ENCODE data around the gene PPARA. TPM values are rescaled to one million over a fixed set of nuclear protein-coding genes. Genes with fewer than 3 reads are reported as not detected.

Gene PPARA
- total and polyA plus RNA-seq, 9 of the 15 experiments (the other 6 are each of a cell fraction or from before 2014, with no cell fraction given) = 0.64 to 5.3 (median 3.5) TPM

- H4K20me1 ChIP-seq (replicated peaks; ENCODE audit: control insufficient read depth, insufficient read depth, low read length) = no peaks in the 10 kb centered on the region
- H3K4me2 ChIP-seq (ENCODE audit: insufficient read depth, low read length) = no peak overlapping the region
- H3K4me3 ChIP-seq = no peak overlapping the region
- no peak overlapping the region for H3K9ac ChIP-seq (ENCODE audit: insufficient read depth in 1 of 2, low read depth in 2 of 2, low read length in 2 of 2)
- intact Hi-C loops (cut with micrococcal nuclease) = loop anchor here (10.0 kb wide), 1 partner anchor 544 kb away; no protein-coding TSS in a partner anchor
- POLR2A ChIA-PET = interaction anchor here (2.2 kb wide), 1 partner anchor 123 kb away, joined by 6 read pairs; no protein-coding TSS in a partner anchor
- DNase-seq (ENCODE audit: extremely low read depth in 1 of 4, low spot score in 3 of 4) = no peak
- peaks cover 0 to 63% of the 10 kb centered on the region in 2 experiments; a peak in 3 of 5 replicates for H3K4me1 ChIP-seq (replicated peaks in 1 of 2; ENCODE audit: control insufficient read depth in 2 of 2, insufficient read depth in 2 of 2, low read length in 2 of 2)
- no peak overlapping the region for H3K27ac ChIP-seq (ENCODE audit: extremely low read depth, low read depth, low read length)
- 28% methylated on average over 7 of the region's 12 CpGs for WGBS (ENCODE audit: insufficient coverage, low coverage, missing lambda C conversion rate)
- no peaks in the 10 kb centered on the region for H3K9me3 ChIP-seq (replicated peaks; ENCODE audit: control insufficient read depth, insufficient read depth, low read depth, low read length)
- H3K9me1 ChIP-seq (ENCODE audit: control insufficient read depth, insufficient read depth, low read length) = no peaks in the 10 kb centered on the region
- no TSS peak for BruUV-seq (replicated peaks)
- no peaks in the 10 kb centered on the region for H3K27me3 ChIP-seq (ENCODE audit: control insufficient read depth in 2 of 2, insufficient read depth in 2 of 2, low read length in 2 of 2)
- in situ Hi-C loops (cut with MboI) = loop anchor here (5.0 kb wide), 1 partner anchor 112 kb away; no protein-coding TSS in a partner anchor
- H3K79me2 ChIP-seq (ENCODE audit: control insufficient read depth, insufficient read depth, low read length) = no peaks in the 10 kb centered on the region
- no peak for ATAC-seq
- no peak for FAIRE-seq
- no peak overlapping the region for H2AFZ ChIP-seq (ENCODE audit: low read depth, low read length)
- no peaks in the 10 kb centered on the region for H3K36me3 ChIP-seq (ENCODE audit: control insufficient read depth, insufficient read depth, low read length)
- CTCF ChIA-PET (ENCODE audit: low intra/inter-chr PET ratio) = interaction anchor here (4.8 kb wide), 1 partner anchor 124 kb away, joined by 111 read pairs; no protein-coding TSS in a partner anchor
- TF ChIP-seq POLR3G (IDR thresholded peaks at IDR 0.05; ENCODE audit: extremely low read depth, insufficient read length, insufficient replicate concordance) (no peak), XRCC5 (IDR thresholded peaks at IDR 0.05; ENCODE audit: low read depth, low read length) (no peak), EP300 (IDR thresholded peaks at IDR 0.05; ENCODE audit: low read length) (no peak), NCOA2 (IDR thresholded peaks at IDR 0.05; ENCODE audit: partially characterized antibody in 2 of 2) (no peak), ZNF609 (CRISPR knock-in tag; IDR thresholded peaks at IDR 0.05; ENCODE audit: borderline replicate concordance) (no peak), E2F3 (CRISPR knock-in tag; IDR thresholded peaks at IDR 0.05) (no peak), HDAC1 (IDR thresholded peaks at IDR 0.05) (no peak), ZNF175 (CRISPR knock-in tag; IDR thresholded peaks at IDR 0.05; ENCODE audit: low read depth) (no peak), ZNF449 (CRISPR knock-in tag; IDR thresholded peaks at IDR 0.05) (no peak), SETDB1 (IDR thresholded peaks at IDR 0.05; ENCODE audit: low read length) (no peak), MEF2D (tag; conservative IDR thresholded peaks at IDR 0.05; ENCODE audit: low read depth) (no peak), ZNF24 (IDR thresholded peaks at IDR 0.05) (no peak), NELFE (IDR thresholded peaks at IDR 0.05; ENCODE audit: insufficient read depth, insufficient read length) (no peak), XRCC4 (IDR thresholded peaks at IDR 0.05; ENCODE audit: extremely low read depth, insufficient read depth, insufficient read length) (no peak), ZBTB1 (CRISPR knock-in tag; IDR thresholded peaks at IDR 0.05; ENCODE audit: borderline replicate concordance, low read depth) (no peak), FOXA3 (CRISPR knock-in tag; conservative IDR thresholded peaks at IDR 0.05 in 1 of 2, IDR thresholded peaks at IDR 0.05 in 1 of 2) (no peak), CXXC5 (CRISPR knock-in tag; IDR thresholded peaks at IDR 0.05) (no peak)
These were observed 31.1 kb upstream of the PPARA start for GRCh38 chr22:46119093-46119728.

All from K562 (cell line).